ENCODE results near the gene RPS15.

The RPS15 gene

GRCh38 chr19:1453525-1454364 is 15.5 kb downstream of the RPS15 start:
- DNase-seq (ENCODE audit: low read depth): no peak

GRCh38 chr19:1455002-1455335 is 16.8 kb downstream of the RPS15 start:
- no peak for DNase-seq (ENCODE audit: low read depth)

- DNase-seq (ENCODE audit: low read depth): no peak
Observed at GRCh38 chr19:1455336-1456120, 17.3 kb downstream of the RPS15 start.

GRCh38 chr19:1456121-1456900 is 18.1 kb downstream of the RPS15 start:
- DNase-seq (ENCODE audit: low read depth): no peak

GRCh38 chr19:1457031-1457739 is 19.0 kb downstream of the RPS15 start:
- DNase-seq (ENCODE audit: low read depth): no peak

GRCh38 chr19:1457892-1458291 is 19.7 kb downstream of the RPS15 start:
- DNase-seq (ENCODE audit: low read depth): no peak

- DNase-seq (ENCODE audit: low read depth): no peak
Observed at GRCh38 chr19:1459479-1459878, 21.3 kb downstream of the RPS15 start.

- no peak for DNase-seq (ENCODE audit: low read depth)
Observed at GRCh38 chr19:1460033-1460995, 22.1 kb downstream of the RPS15 start.

GRCh38 chr19:1461862-1462261 is 23.7 kb downstream of the RPS15 start:
- no peak for DNase-seq (ENCODE audit: low read depth)

GRCh38 chr19:1465191-1466016 is 27.2 kb downstream of the RPS15 start:
- no peak for DNase-seq (ENCODE audit: low read depth)

- no peak for DNase-seq (ENCODE audit: low read depth)
Observed at GRCh38 chr19:1466018-1466460, 27.8 kb downstream of the RPS15 start.

- DNase-seq (ENCODE audit: low read depth): no peak
Observed at GRCh38 chr19:1466461-1467214, 28.4 kb downstream of the RPS15 start.

- no peak for DNase-seq (ENCODE audit: low read depth)
Observed at GRCh38 chr19:1467215-1467489, 29.0 kb downstream of the RPS15 start.

- no peak for DNase-seq (ENCODE audit: low read depth)
Observed at GRCh38 chr19:1467490-1468273, 29.5 kb downstream of the RPS15 start.

GRCh38 chr19:1468274-1468820 is 30.2 kb downstream of the RPS15 start:
- no peak for DNase-seq (ENCODE audit: low read depth)

- no peak for DNase-seq (ENCODE audit: low read depth)
Observed at GRCh38 chr19:1468821-1469254, 30.6 kb downstream of the RPS15 start.

- no peak for DNase-seq (ENCODE audit: low read depth)
Observed at GRCh38 chr19:1469255-1470054, 31.3 kb downstream of the RPS15 start.

- DNase-seq (ENCODE audit: low read depth): no peak
Observed at GRCh38 chr19:1470055-1470304, 31.8 kb downstream of the RPS15 start.

Measured in fibroblast of the conjunctiva (primary cell).